Neural cell (in vitro differentiated cells): Measurements from ENCODE around the gene TLX2. TPM values are rescaled to one million over a fixed set of nuclear protein-coding genes. Genes with fewer than 3 reads are reported as not detected.

Experiments
- H2AFZ ChIP-seq: fragments of 200-600, 300-800 bp; sonication (generic), shearing (Covaris generic); 2 replicates; pipeline ENCODE4 v1.6.0; 2014; ENCODE audit warnings: low read depth, mild to moderate bottlenecking, antibody characterized with exemption, low read length, moderate library complexity
- H3F3A ChIP-seq: fragments of 200-600 bp; shearing (Covaris generic); 2 replicates; pipeline ENCODE4 v1.6.1; 2016; ENCODE audit warnings: mild to moderate bottlenecking, moderate library complexity, mixed read lengths, antibody characterized with exemption, low read length; ENCODE audit not compliant: insufficient read depth, poor library complexity, severe bottlenecking
- H3K27ac ChIP-seq: fragments of 200-600, 300-800 bp; sonication (generic), shearing (Covaris generic); 2 replicates; pipeline ENCODE4 v1.5.1; 2014; ENCODE audit warnings: mild to moderate bottlenecking, low read length, moderate library complexity
- H3K27me3 ChIP-seq: fragments of 300-800, 200-600 bp; sonication (generic), shearing (Covaris generic); 2 replicates; pipeline ENCODE4 v1.6.0; 2014; ENCODE audit warnings: mild to moderate bottlenecking, low read depth, low read length, moderate library complexity; ENCODE audit not compliant: insufficient read depth
- H3K36me3 ChIP-seq: fragments of 300-800, 200-600 bp; sonication (generic), shearing (Covaris generic); 2 replicates; pipeline ENCODE4 v1.5.1; 2014; ENCODE audit warnings: mild to moderate bottlenecking, antibody characterized with exemption, low read length, moderate library complexity; ENCODE audit not compliant: insufficient read depth
- H3K4me2 ChIP-seq: fragments of 300-800, 200-600 bp; sonication (generic), shearing (Covaris generic); 2 replicates; pipeline ENCODE4 v1.6.0; 2014; ENCODE audit warnings: mild to moderate bottlenecking, low read length
- H3K4me3 ChIP-seq: fragments of 300-800, 200-600 bp; sonication (generic), shearing (Covaris generic); 2 replicates; pipeline ENCODE4 v1.5.1; 2014; ENCODE audit warnings: mild to moderate bottlenecking, low read length, moderate library complexity
- H3K79me2 ChIP-seq: fragments of 200-600 bp; shearing (Covaris generic); replicated peaks from 2 replicates; pipeline ENCODE4 v1.6.0; 2014; ENCODE audit warnings: mild to moderate bottlenecking, low read length, moderate library complexity; ENCODE audit not compliant: insufficient read depth
- H3K9ac ChIP-seq: fragments of 300-800, 200-600 bp; sonication (generic), shearing (Covaris generic); 2 replicates; pipeline ENCODE4 v1.6.1; 2016; ENCODE audit warnings: mild to moderate bottlenecking, low read length, mixed read lengths
- H3K9me2 ChIP-seq: fragments of 200-600 bp; shearing (Covaris generic); 2 replicates; pipeline ENCODE4 v1.6.1; 2016; ENCODE audit warnings: mild to moderate bottlenecking, low read length, mixed read lengths; ENCODE audit not compliant: insufficient read depth
- H3K9me3 ChIP-seq: fragments of 200-600, 300-800 bp; sonication (generic), shearing (Covaris generic); 2 replicates; pipeline ENCODE4 v1.6.1; 2016; ENCODE audit warnings: mild to moderate bottlenecking, mixed run types, low read length, moderate library complexity, mixed read lengths
- H4K20me1 ChIP-seq: fragments of 200-600 bp; shearing (Covaris generic); 2 replicates; pipeline ENCODE4 v1.6.1; 2016; ENCODE audit warnings: mild to moderate bottlenecking, mixed run types; ENCODE audit not compliant: insufficient read depth
- EP300 ChIP-seq: fragments of 450-650 bp; conservative IDR thresholded peaks from 2 replicates; pipeline ENCODE4 v1.6.1; 2014; ENCODE audit warnings: antibody characterized with exemption, mild to moderate bottlenecking, moderate library complexity; ENCODE audit not compliant: poor library complexity, severe bottlenecking
- EZH2 ChIP-seq: fragments of 200-600, 300-800 bp; shearing (Covaris generic), sonication (generic); IDR thresholded peaks from 2 replicates; pipeline ENCODE4 v1.6.1; 2014; ENCODE audit warnings: antibody characterized with exemption, low read length, borderline replicate concordance, mild to moderate bottlenecking; ENCODE audit not compliant: insufficient read depth, poor library complexity, severe bottlenecking
- MXI1 ChIP-seq: fragments of 450-650 bp; conservative IDR thresholded peaks from 2 replicates; pipeline ENCODE4 v1.6.1; 2014; ENCODE audit warnings: antibody characterized with exemption, mild to moderate bottlenecking; ENCODE audit not compliant: poor library complexity, severe bottlenecking
- POLR2AphosphoS5 ChIP-seq: IDR thresholded peaks from 2 replicates; pipeline ENCODE4 v1.6.1; 2012
- RAD21 ChIP-seq: fragments of 450-650 bp; conservative IDR thresholded peaks from 2 replicates; pipeline ENCODE4 v1.6.1; 2014; ENCODE audit warnings: antibody characterized with exemption, mild to moderate bottlenecking, moderate library complexity
- SMC3 ChIP-seq: fragments of 450-650 bp; conservative IDR thresholded peaks from 2 replicates; pipeline ENCODE4 v1.6.1; 2014; ENCODE audit warnings: antibody characterized with exemption, mild to moderate bottlenecking, moderate library complexity; ENCODE audit not compliant: poor library complexity
- TAF1 ChIP-seq: IDR thresholded peaks from 2 replicates; pipeline ENCODE4 v1.6.1; 2012; ENCODE audit warnings: low read depth
- polyA plus RNA-seq: library from polyadenylated mRNA; depleted of rRNA; stranded (reverse); fragments of >200 nt; gene quantifications from 2 replicates; pipeline ENCODE4 v1.2.3, GENCODE V29; 2014
- TF ChIP-seq, protein P1 (sequence below): fragments of 450-650 bp; IDR thresholded peaks from 2 replicates; pipeline ENCODE4 v1.5.1; 2014; ENCODE audit warnings: antibody characterized with exemption, mild to moderate bottlenecking, moderate library complexity; ENCODE audit not compliant: poor library complexity, severe bottlenecking
- TF ChIP-seq, protein P2 (sequence below): IDR thresholded peaks from 2 replicates; pipeline ENCODE4 v1.6.1; 2012; ENCODE audit warnings: borderline replicate concordance

The TLX2 gene
- polyA plus RNA-seq, 1 donor from 2014 or later: not detected

DNA sequence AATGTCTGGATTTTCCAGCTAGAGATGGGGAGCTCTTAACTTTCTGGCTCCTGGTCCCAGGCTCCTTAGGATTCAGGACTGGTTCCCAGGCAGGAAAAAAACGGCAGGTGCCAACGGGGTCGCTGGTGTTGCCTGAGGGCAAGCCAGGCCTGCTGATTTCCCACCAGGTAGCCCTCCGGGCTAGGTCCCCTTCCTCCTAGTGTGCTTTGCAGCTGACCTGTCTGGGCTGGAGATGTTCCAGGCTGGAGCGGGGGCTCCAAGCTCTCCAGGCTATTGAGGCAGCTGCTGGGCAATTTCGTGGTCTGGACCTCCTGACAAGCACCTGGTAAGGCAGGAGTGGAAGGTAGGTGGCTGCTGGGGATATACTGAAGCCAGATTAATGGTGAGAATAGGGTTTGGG lies 39.8 kb upstream of the TLX2 start:
- H3K9ac ChIP-seq: no peak overlapping the region
- peaks cover 4% of the 10 kb centered on the region for H3K79me2 ChIP-seq
- no peak overlapping the region for H2AFZ ChIP-seq
- H3K27me3 ChIP-seq: no peaks in the 10 kb centered on the region
- no peak overlapping the region for H3K4me3 ChIP-seq
- TF ChIP-seq EZH2: no peak
- TF ChIP-seq SMC3: no peak
- TF ChIP-seq POLR2AphosphoS5: no peak
- TF ChIP-seq TAF1: no peak
- TF ChIP-seq MXI1: no peak
- no peak for TF ChIP-seq RAD21
- TF ChIP-seq, protein P1, sequence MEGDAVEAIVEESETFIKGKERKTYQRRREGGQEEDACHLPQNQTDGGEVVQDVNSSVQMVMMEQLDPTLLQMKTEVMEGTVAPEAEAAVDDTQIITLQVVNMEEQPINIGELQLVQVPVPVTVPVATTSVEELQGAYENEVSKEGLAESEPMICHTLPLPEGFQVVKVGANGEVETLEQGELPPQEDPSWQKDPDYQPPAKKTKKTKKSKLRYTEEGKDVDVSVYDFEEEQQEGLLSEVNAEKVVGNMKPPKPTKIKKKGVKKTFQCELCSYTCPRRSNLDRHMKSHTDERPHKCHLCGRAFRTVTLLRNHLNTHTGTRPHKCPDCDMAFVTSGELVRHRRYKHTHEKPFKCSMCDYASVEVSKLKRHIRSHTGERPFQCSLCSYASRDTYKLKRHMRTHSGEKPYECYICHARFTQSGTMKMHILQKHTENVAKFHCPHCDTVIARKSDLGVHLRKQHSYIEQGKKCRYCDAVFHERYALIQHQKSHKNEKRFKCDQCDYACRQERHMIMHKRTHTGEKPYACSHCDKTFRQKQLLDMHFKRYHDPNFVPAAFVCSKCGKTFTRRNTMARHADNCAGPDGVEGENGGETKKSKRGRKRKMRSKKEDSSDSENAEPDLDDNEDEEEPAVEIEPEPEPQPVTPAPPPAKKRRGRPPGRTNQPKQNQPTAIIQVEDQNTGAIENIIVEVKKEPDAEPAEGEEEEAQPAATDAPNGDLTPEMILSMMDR: no peak
- TF ChIP-seq, protein P2, sequence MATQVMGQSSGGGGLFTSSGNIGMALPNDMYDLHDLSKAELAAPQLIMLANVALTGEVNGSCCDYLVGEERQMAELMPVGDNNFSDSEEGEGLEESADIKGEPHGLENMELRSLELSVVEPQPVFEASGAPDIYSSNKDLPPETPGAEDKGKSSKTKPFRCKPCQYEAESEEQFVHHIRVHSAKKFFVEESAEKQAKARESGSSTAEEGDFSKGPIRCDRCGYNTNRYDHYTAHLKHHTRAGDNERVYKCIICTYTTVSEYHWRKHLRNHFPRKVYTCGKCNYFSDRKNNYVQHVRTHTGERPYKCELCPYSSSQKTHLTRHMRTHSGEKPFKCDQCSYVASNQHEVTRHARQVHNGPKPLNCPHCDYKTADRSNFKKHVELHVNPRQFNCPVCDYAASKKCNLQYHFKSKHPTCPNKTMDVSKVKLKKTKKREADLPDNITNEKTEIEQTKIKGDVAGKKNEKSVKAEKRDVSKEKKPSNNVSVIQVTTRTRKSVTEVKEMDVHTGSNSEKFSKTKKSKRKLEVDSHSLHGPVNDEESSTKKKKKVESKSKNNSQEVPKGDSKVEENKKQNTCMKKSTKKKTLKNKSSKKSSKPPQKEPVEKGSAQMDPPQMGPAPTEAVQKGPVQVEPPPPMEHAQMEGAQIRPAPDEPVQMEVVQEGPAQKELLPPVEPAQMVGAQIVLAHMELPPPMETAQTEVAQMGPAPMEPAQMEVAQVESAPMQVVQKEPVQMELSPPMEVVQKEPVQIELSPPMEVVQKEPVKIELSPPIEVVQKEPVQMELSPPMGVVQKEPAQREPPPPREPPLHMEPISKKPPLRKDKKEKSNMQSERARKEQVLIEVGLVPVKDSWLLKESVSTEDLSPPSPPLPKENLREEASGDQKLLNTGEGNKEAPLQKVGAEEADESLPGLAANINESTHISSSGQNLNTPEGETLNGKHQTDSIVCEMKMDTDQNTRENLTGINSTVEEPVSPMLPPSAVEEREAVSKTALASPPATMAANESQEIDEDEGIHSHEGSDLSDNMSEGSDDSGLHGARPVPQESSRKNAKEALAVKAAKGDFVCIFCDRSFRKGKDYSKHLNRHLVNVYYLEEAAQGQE: no peak
- no peak for TF ChIP-seq EP300
- no peaks in the 10 kb centered on the region for H3K9me2 ChIP-seq
- no peaks in the 10 kb centered on the region for H3K9me3 ChIP-seq
- no peak overlapping the region for H3K4me2 ChIP-seq
- H3F3A ChIP-seq: peaks cover 3% of the 10 kb centered on the region
- H4K20me1 ChIP-seq: no peaks in the 10 kb centered on the region
- H3K27ac ChIP-seq: no peak overlapping the region
- H3K36me3 ChIP-seq: no peaks in the 10 kb centered on the region

DNA sequence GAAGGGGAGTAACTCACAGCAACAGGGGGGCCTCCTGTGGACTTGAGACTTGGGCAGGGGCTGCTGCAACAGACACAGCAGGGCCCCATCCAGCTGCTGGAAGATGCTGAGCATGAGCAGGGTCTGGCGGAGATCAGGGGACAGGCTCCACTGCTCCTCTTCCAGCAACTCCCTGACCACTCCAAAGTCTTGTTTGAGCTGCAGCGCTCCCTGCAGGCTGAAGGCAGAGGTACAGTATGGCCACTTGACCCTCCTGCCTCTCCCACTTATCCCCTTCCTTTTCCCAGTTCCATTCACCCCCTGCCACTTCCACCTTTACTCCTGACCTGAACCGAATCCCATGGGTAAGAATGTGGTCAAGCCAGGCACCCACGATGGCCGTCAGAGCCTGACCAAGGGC lies 39.4 kb upstream of the TLX2 start:
- Histone ChIP-seq H4K20me1 (no peaks in the 10 kb centered on the region), H3K27ac (no peak overlapping the region), H3K27me3 (no peaks in the 10 kb centered on the region), H3K9ac (no peak overlapping the region), H3K9me2 (no peaks in the 10 kb centered on the region), H3K4me2 (no peak overlapping the region), H3K79me2 (peaks cover 7% of the 10 kb centered on the region), H3K4me3 (no peak overlapping the region), H3K36me3 (no peaks in the 10 kb centered on the region), H3K9me3 (no peaks in the 10 kb centered on the region), H3F3A (peaks cover 3% of the 10 kb centered on the region), H2AFZ (no peak overlapping the region)
- TF ChIP-seq TAF1 (no peak), MXI1 (no peak), RAD21 (no peak), EP300 (no peak), SMC3 (no peak), EZH2 (no peak), POLR2AphosphoS5 (no peak)
- TF ChIP-seq, protein P2: no peak
- TF ChIP-seq, protein P1: no peak
